MM.1S (cell line): ENCODE results near the gene PREX1.

ENCODE experiments used
- DNase-seq: peaks from one replicate; pipeline ENCODE4 v3.0.0-alpha.2; 2015
- H2AFZ ChIP-seq: fragments of 300-600 bp; sonication (generic); 2 replicates; pipeline ENCODE4 v1.6.0; 2016; ENCODE audit warnings: antibody characterized with exemption, low read length
- H3F3A ChIP-seq: fragments of 300-600 bp; sonication (generic); 2 replicates; pipeline ENCODE4 v1.6.1; 2016; ENCODE audit warnings: mild to moderate bottlenecking, antibody characterized with exemption, low read length, moderate library complexity, mixed read lengths; ENCODE audit not compliant: insufficient read depth
- H3K27ac ChIP-seq: fragments of 300-600 bp; sonication (generic); 2 replicates; pipeline ENCODE4 v1.5.1; 2016; ENCODE audit warnings: mild to moderate bottlenecking, low read length
- H3K27me3 ChIP-seq: fragments of 300-600 bp; sonication (generic); replicated peaks from 2 replicates; pipeline ENCODE4 v1.6.0; 2016; ENCODE audit warnings: low read length; ENCODE audit not compliant: insufficient read depth
- H3K36me3 ChIP-seq: fragments of 300-600 bp; sonication (generic); replicated peaks from 2 replicates; pipeline ENCODE4 v1.6.1; 2016; ENCODE audit warnings: mild to moderate bottlenecking, low read length, mixed read lengths; ENCODE audit not compliant: insufficient read depth
- H3K4me1 ChIP-seq: fragments of 300-600 bp; sonication (generic); 2 replicates; pipeline ENCODE4 v1.6.1; 2016; ENCODE audit warnings: low read length, mixed read lengths
- H3K4me2 ChIP-seq: fragments of 300-600 bp; sonication (generic); 2 replicates; pipeline ENCODE4 v1.6.0; 2016; ENCODE audit warnings: low read depth, low read length
- H3K4me3 ChIP-seq: fragments of 300-600 bp; sonication (generic); 2 replicates; pipeline ENCODE4 v1.5.1; 2016; ENCODE audit warnings: low read length, mixed read lengths
- H3K79me2 ChIP-seq: fragments of 300-600 bp; sonication (generic); 2 replicates; pipeline ENCODE4 v1.6.1; 2016; ENCODE audit warnings: mixed run types, low read length, mixed read lengths
- H3K9ac ChIP-seq: fragments of 300-600 bp; sonication (generic); 2 replicates; pipeline ENCODE4 v1.6.1; 2016; ENCODE audit warnings: low read length, mixed read lengths
- H3K9me2 ChIP-seq: fragments of 300-600 bp; sonication (generic); replicated peaks from 2 replicates; pipeline ENCODE4 v1.6.1; 2016; ENCODE audit warnings: mild to moderate bottlenecking, low read length, mixed read lengths; ENCODE audit not compliant: insufficient read depth
- H3K9me3 ChIP-seq: fragments of 300-600 bp; sonication (generic); replicated peaks from 2 replicates; pipeline ENCODE4 v1.6.1; 2016; ENCODE audit warnings: mild to moderate bottlenecking, low read length, mixed read lengths; ENCODE audit not compliant: insufficient read depth
- H4K20me1 ChIP-seq: fragments of 300-600 bp; sonication (generic); 2 replicates; pipeline ENCODE4 v1.6.1; 2016; ENCODE audit warnings: mild to moderate bottlenecking, low read length, moderate library complexity, mixed read lengths; ENCODE audit not compliant: insufficient read depth
- CTCF ChIP-seq: fragments of 300-600 bp; sonication (generic); IDR thresholded peaks from 2 replicates; pipeline ENCODE4 v1.5.1; 2016; ENCODE audit warnings: antibody characterized with exemption, low read length, mixed read lengths
- EZH2 ChIP-seq: fragments of 300-600 bp; sonication (generic); optimal IDR thresholded peaks from 2 replicates; pipeline ENCODE3; 2017; ENCODE audit warnings: low read depth, mild to moderate bottlenecking, antibody characterized with exemption, low read length, mixed read lengths
- EZH2phosphoT487 ChIP-seq: fragments of 300-600 bp; sonication (generic); IDR thresholded peaks from 2 replicates; pipeline ENCODE4 v1.6.1; 2018; ENCODE audit warnings: antibody characterized with exemption, low read length

The PREX1 gene

GRCh38 chr20:48629960-48630315 is 197.9 kb downstream of the PREX1 start:
- no peak overlapping the region for H2AFZ ChIP-seq

GRCh38 chr20:48629069-48629959 is 198.5 kb downstream of the PREX1 start:
- Histone ChIP-seq H3F3A (no peaks in the 10 kb centered on the region), H3K9me2 (no peaks in the 10 kb centered on the region), H3K27me3 (no peaks in the 10 kb centered on the region), H3K9me3 (no peaks in the 10 kb centered on the region), H4K20me1 (no peaks in the 10 kb centered on the region), H3K36me3 (no peaks in the 10 kb centered on the region), H3K4me3 (no peak overlapping the region), H3K4me2 (no peak overlapping the region), H3K79me2 (no peaks in the 10 kb centered on the region), H3K4me1 (no peaks in the 10 kb centered on the region), H3K27ac (no peak overlapping the region), H2AFZ (no peak overlapping the region), H3K9ac (no peak overlapping the region)
- DNase-seq = no peak
- TF ChIP-seq EZH2 (no peak), EZH2phosphoT487 (no peak), CTCF (no peak)

More at GRCh38 chr20:48629960-48630315, 197.9 kb downstream of the PREX1 start:
- no peak overlapping the region for H3K9ac ChIP-seq
- H3K9me3 ChIP-seq = no peaks in the 10 kb centered on the region
- H3K27me3 ChIP-seq = no peaks in the 10 kb centered on the region
- DNase-seq = no peak
- no peaks in the 10 kb centered on the region for H3K9me2 ChIP-seq
- H3K4me1 ChIP-seq = no peaks in the 10 kb centered on the region
- H4K20me1 ChIP-seq = no peaks in the 10 kb centered on the region
- no peak overlapping the region for H3K27ac ChIP-seq
- no peak for TF ChIP-seq CTCF
- no peaks in the 10 kb centered on the region for H3K36me3 ChIP-seq
- H3K79me2 ChIP-seq = no peaks in the 10 kb centered on the region
- H3K4me2 ChIP-seq = no peak overlapping the region
- no peaks in the 10 kb centered on the region for H3F3A ChIP-seq
- no peak overlapping the region for H3K4me3 ChIP-seq

- Histone ChIP-seq H3K4me2 (no peak overlapping the region), H2AFZ (no peak overlapping the region), H4K20me1 (no peaks in the 10 kb centered on the region), H3K79me2 (no peaks in the 10 kb centered on the region), H3K4me1 (no peaks in the 10 kb centered on the region), H3K9me2 (no peaks in the 10 kb centered on the region), H3F3A (no peaks in the 10 kb centered on the region), H3K9ac (no peak overlapping the region), H3K27ac (no peak overlapping the region), H3K36me3 (no peaks in the 10 kb centered on the region), H3K4me3 (no peak overlapping the region), H3K9me3 (no peaks in the 10 kb centered on the region), H3K27me3 (no peaks in the 10 kb centered on the region)
- TF ChIP-seq CTCF (no peak), EZH2phosphoT487 (no peak)
- DNase-seq = no peak
Measured at GRCh38 chr20:48627737-48628128, 200.1 kb downstream of the PREX1 start.
